Lung microvascular endothelial cell (primary cell): ENCODE measurements around the gene SCD5. TPM values are rescaled to one million over a fixed set of nuclear protein-coding genes. Genes with fewer than 3 reads are reported as not detected.

ENCODE experiments used
- DNase-seq, 2 donors: peaks; one replicate each; pipeline versions ENCODE4 v3.0.0 to v3.0.0-alpha.2; 2010; ENCODE audit warnings: low read depth in 2 of 2
- total RNA-seq: library from RNA; depleted of rRNA; stranded (reverse); fragments of >200 nt; gene quantifications from 2 replicates; pipeline ENCODE4 v1.2.1, GENCODE V29; 2014

SCD5 gene
- total RNA-seq, 1 donor from 2014 or later: 31.0 TPM

GRCh38 chr4:82594456-82594855 is 204.1 kb downstream of the SCD5 start:
- DNase-seq: no peak

- DNase-seq: no peak
Measured at GRCh38 chr4:82593411-82593810, 205.2 kb downstream of the SCD5 start.

GRCh38 chr4:82592639-82593038 is 206.0 kb downstream of the SCD5 start:
- no peak for DNase-seq

GRCh38 chr4:82591592-82591991 is 207.0 kb downstream of the SCD5 start:
- no peak for DNase-seq

- DNase-seq: no peak
Measured at GRCh38 chr4:82589756-82590155, 208.8 kb downstream of the SCD5 start.

GRCh38 chr4:82588771-82589270 is 209.8 kb downstream of the SCD5 start:
- no peak for DNase-seq

DNA sequence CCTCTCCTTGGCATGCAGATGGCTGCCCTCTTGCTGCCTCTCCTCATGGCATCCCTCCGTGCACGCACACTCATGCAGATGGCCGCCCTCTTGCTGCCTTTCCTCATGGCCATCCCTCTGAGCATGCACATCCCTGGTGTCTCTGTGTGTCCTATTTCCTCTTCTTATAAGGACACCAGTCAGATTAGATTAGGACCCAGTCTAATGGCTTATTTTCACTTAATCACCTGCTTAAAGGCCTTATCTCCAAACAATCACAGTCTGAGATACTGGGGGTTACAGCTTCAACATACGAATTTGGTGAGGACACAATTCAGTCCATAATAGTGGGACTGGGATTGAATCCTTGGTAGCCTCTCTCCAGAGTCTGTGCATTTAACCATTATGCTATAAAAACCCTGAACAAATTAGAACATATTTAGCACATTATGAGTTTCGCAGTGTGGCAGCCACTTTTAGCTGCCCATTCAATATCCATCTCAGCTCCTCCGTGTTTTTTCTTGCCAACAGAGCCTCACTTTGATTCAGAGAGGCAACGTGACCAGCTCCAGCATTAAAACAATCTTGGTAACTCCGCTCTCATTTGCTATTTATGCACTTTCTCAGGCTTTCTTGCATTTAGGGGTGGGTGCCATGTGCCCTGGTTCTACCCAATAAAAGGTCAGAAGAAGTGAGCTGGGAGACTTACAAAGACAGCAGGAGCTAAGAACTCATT is 210.6 kb downstream of the SCD5 start:
- DNase-seq: no peak

GRCh38 chr4:82585690-82586435 is 212.7 kb downstream of the SCD5 start:
- no peak for DNase-seq

DNA sequence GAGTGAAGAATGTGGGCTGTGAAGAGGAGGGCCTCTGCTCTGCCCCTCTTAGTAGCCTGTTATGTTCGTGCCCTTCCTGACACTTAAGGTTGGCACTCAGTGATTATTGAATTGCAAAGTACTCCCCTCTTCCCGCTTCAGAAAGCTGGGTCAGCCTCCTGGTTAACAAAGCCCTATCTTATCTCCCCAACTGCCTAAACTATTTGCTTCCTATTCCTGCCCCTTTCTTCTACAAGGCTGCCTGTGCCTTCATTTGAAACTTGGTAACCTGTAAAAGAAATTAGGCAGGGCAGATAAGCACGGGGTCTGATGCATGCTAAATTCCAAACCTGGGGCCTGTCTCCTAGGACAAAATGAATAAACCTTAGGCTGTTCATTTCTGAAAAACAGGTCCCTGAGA is 213.7 kb downstream of the SCD5 start:
- no peak for DNase-seq

DNA sequence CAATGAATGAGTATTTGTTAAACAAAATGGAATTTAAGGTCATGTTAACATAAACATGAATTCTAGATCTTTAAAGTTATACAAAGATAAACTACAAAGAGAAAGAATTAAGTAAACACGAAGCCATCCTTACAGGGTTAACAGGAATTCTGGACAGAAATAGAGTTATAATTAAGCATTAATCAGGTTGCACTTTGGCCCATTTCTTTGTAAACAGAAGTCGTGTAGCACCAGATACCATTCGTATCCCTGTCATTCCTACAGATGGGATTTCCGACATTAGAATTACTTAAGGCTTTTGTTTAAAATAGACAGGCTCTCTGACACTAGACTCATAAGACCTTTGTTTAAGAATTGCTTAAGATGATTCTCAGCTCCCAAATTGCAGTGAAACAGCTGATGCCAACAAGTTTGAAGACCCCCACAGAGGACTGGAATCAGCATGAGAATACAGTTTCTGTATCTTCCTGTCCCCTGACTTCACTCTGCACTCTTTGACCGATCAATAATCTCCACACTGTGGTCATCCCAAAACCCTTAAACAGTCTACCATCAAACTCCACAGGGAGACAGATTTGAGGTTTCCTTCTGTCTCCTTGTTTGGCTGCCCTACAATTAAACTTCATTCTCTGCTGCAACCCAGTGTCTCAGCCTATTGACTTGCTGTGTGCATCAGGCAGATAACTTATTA is 214.6 kb downstream of the SCD5 start:
- DNase-seq: no peak

DNA sequence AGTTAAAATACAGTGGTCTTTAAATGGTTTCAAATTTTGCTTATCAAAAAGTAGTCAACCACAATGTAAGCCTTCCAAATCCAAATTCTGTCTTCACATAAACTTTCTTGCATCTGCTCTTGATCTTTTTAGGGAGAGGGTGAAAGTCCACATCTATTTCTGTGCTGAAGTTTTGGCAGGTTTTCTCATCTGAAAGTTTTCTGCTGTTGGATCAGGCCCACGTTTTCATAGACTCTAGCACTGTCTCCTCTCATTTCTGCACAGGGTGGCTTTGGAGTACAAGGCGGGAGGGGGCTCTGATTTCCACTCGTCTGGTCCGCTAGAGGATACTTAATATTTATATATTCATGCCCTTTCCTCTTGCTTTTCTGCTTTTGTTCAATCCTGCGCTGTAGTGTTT is 218.7 kb downstream of the SCD5 start:
- no peak for DNase-seq

Other genes starting within 250 kb of the SCD5 start
- gene TMEM150C, start 236.8 kb downstream of the SCD5 start, total RNA-seq: 3.3 and 5.8 TPM in 2 replicates
- 149 and 166 TPM in 2 replicates for gene SEC31A, start 92.4 kb upstream of the SCD5 start, total RNA-seq
- gene THAP9, start 101.9 kb upstream of the SCD5 start, total RNA-seq: 4.8 and 5.8 TPM in 2 replicates
- 6.3 and 7.5 TPM in 2 replicates for gene LIN54, start 212.0 kb upstream of the SCD5 start, total RNA-seq
- gene COPS4, start 236.4 kb upstream of the SCD5 start, total RNA-seq: 73.2 and 82.6 TPM in 2 replicates